ENCODE measurements around the gene KCNN1. TPM values are rescaled to one million over a fixed set of nuclear protein-coding genes. Genes with fewer than 3 reads are reported as not detected.

The KCNN1 gene
- total and polyA plus RNA-seq, 2 of the 13 experiments (the other 11 are each of a cell fraction or from before 2014, with no cell fraction given) = 0.04 TPM; not detected in 1

- TF ChIP-seq ZNF646 (CRISPR knock-in tag; IDR thresholded peaks at IDR 0.05) (no peak), STAT5B (CRISPR knock-in tag; IDR thresholded peaks at IDR 0.05) (no peak), NRL (CRISPR knock-in tag; IDR thresholded peaks at IDR 0.05; ENCODE audit: borderline replicate concordance) (no peak), ZNF225 (CRISPR knock-in tag; IDR thresholded peaks at IDR 0.05) (no peak), NFE2L2 (IDR thresholded peaks at IDR 0.05; ENCODE audit: low read length) (no peak), TCF7 (IDR thresholded peaks at IDR 0.05; ENCODE audit: low read depth) (no peak), ARID3A (IDR thresholded peaks at IDR 0.05; ENCODE audit: low read depth, low read length) (no peak), TFDP1 (CRISPR knock-in tag; IDR thresholded peaks at IDR 0.05; ENCODE audit: borderline replicate concordance) (no peak), NKX3-1 (CRISPR knock-in tag; IDR thresholded peaks at IDR 0.05) (no peak), ZBTB49 (CRISPR knock-in tag; IDR thresholded peaks at IDR 0.05; ENCODE audit: borderline replicate concordance) (no peak), ZNF737 (CRISPR knock-in tag; IDR thresholded peaks at IDR 0.05; ENCODE audit: borderline replicate concordance) (no peak), SIN3B (IDR thresholded peaks at IDR 0.05; ENCODE audit: low read length) (no peak), ZNF460 (CRISPR knock-in tag; IDR thresholded peaks at IDR 0.05; ENCODE audit: borderline replicate concordance) (no peak), ZNF577 (CRISPR knock-in tag; IDR thresholded peaks at IDR 0.05; ENCODE audit: borderline replicate concordance, low read depth) (no peak), TAF1 (CRISPR knock-in tag; IDR thresholded peaks at IDR 0.05) (no peak), HOXD1 (CRISPR knock-in tag; IDR thresholded peaks at IDR 0.05) (no peak), HHEX (CRISPR knock-in tag; IDR thresholded peaks at IDR 0.05) (peak; percentile 46; the same call in 1 of the 2 replicates), ZNF468 (CRISPR knock-in tag; IDR thresholded peaks at IDR 0.05) (no peak), HOXA9 (CRISPR knock-in tag; IDR thresholded peaks at IDR 0.05; ENCODE audit: borderline replicate concordance) (no peak)
Measured at GRCh38 chr19:18029617-18030338, 62.9 kb downstream of the KCNN1 start (continued).
